HepG2 (cell line): ENCODE measurements around the gene CTF1. TPM values are rescaled to one million over a fixed set of nuclear protein-coding genes. Genes with fewer than 3 reads are reported as not detected.

Source experiments
- GATAD1 ChIP-seq: IDR thresholded peaks from 2 replicates; pipeline ENCODE4 v1.6.1; 2016; ENCODE audit warnings: missing genetic modification reagents, missing compliant biosample characterization
- GLMP ChIP-seq: sonication (generic); formaldehyde crosslinking; IDR thresholded peaks from 2 replicates; pipeline ENCODE4 v1.9.0; 2021; ENCODE audit warnings: missing genetic modification reagents, mild to moderate bottlenecking, borderline replicate concordance
- GPN1 ChIP-seq: sonication (generic); formaldehyde crosslinking; IDR thresholded peaks from 2 replicates; pipeline ENCODE4 v1.5.1; 2020; ENCODE audit warnings: missing genetic modification reagents, borderline replicate concordance
- MXI1 ChIP-seq: IDR thresholded peaks from 3 replicates; pipeline ENCODE4 v1.6.1; 2012; ENCODE audit warnings: low read depth, low read length, inconsistent platforms, borderline replicate concordance
- RBM39 ChIP-seq: fragments of 200-400 bp; formaldehyde crosslinking; IDR thresholded peaks from one replicate; pipeline ENCODE4 v1.6.1; 2018; ENCODE audit warnings: antibody characterized with exemption, mild to moderate bottlenecking, low read depth, low read length; ENCODE audit not compliant: poor library complexity, severe bottlenecking
- RFX1 ChIP-seq: fragments of 450-650 bp; IDR thresholded peaks from 2 replicates; pipeline ENCODE4 v1.6.1; 2017
- SRSF9 ChIP-seq: fragments of 200-400 bp; formaldehyde crosslinking; IDR thresholded peaks from 2 replicates; pipeline ENCODE4 v1.6.1; 2018; ENCODE audit warnings: borderline replicate concordance, mild to moderate bottlenecking, low read depth, low read length; ENCODE audit not compliant: insufficient read depth, poor library complexity, severe bottlenecking
- TEF ChIP-seq: sonication (generic); formaldehyde crosslinking; IDR thresholded peaks from 2 replicates; pipeline ENCODE4 v1.5.0; 2020; ENCODE audit warnings: missing genetic modification reagents
- U2AF1 ChIP-seq: fragments of 200-400 bp; formaldehyde crosslinking; optimal IDR thresholded peaks from 2 replicates; pipeline ENCODE3; 2017; ENCODE audit warnings: mild to moderate bottlenecking, low read depth, low read length
- XRCC5 ChIP-seq: fragments of 200-400 bp; formaldehyde crosslinking; optimal IDR thresholded peaks from 2 replicates; pipeline ENCODE3; 2017; ENCODE audit warnings: mild to moderate bottlenecking, low read length
- YY1 ChIP-seq: IDR thresholded peaks from 2 replicates; pipeline ENCODE4 v1.6.1; 2011; ENCODE audit warnings: low read length, low read depth, moderate library complexity, mild to moderate bottlenecking; ENCODE audit not compliant: insufficient read depth, insufficient replicate concordance
- ZBTB38 ChIP-seq: sonication (generic); formaldehyde crosslinking; IDR thresholded peaks from 2 replicates; pipeline ENCODE4 v1.5.1; 2020; ENCODE audit warnings: mild to moderate bottlenecking, missing genetic modification reagents
- ZNF329 ChIP-seq: sonication (generic); formaldehyde crosslinking; IDR thresholded peaks from 2 replicates; pipeline ENCODE4 v1.9.0; 2021; ENCODE audit warnings: low read depth, mild to moderate bottlenecking, missing genetic modification reagents
- ZNF510 ChIP-seq: sonication (generic); formaldehyde crosslinking; IDR thresholded peaks from 2 replicates; pipeline ENCODE4 v1.4.0; 2020; ENCODE audit warnings: low read depth, mild to moderate bottlenecking, missing genetic modification reagents
- ZNF678 ChIP-seq: sonication (generic); formaldehyde crosslinking; IDR thresholded peaks from 2 replicates; pipeline ENCODE4 v1.4.0; 2020; ENCODE audit warnings: mild to moderate bottlenecking, missing genetic modification reagents
- ZNF709 ChIP-seq: sonication (generic); formaldehyde crosslinking; IDR thresholded peaks from 2 replicates; pipeline ENCODE4 v1.5.0; 2020; ENCODE audit warnings: mild to moderate bottlenecking, missing genetic modification reagents
- ZSCAN12 ChIP-seq: sonication (generic); formaldehyde crosslinking; IDR thresholded peaks from 2 replicates; pipeline ENCODE4 v1.9.0; 2021; ENCODE audit warnings: mild to moderate bottlenecking, missing genetic modification reagents
- polyA plus RNA-seq, 8 experiments: library from polyadenylated mRNA; depleted of rRNA in 3 of 8; stranded (reverse) in 7 of 8; unstranded in 1 of 8; fragments of >200 nt; fragmentation: Illumina TruSeq in 4 of 8; extraction: Trizol in 4 of 8; gene quantifications; 2 replicates each; pipeline versions ENCODE4 v1.2.1 to v1.2.3, GENCODE V29; 2011 to 2016; ENCODE audit warnings: low read depth in 4 of 8, missing spikeins in 1 of 8, mixed read lengths in 1 of 8; ENCODE audit not compliant: insufficient read depth in 1 of 8
- total RNA-seq, 5 experiments: library from RNA; depleted of rRNA; stranded (reverse); fragments of >200 nt; fragmentation: Illumina TruSeq; extraction: Trizol; gene quantifications; 2 replicates each; pipeline ENCODE4 v1.2.3, GENCODE V29; 2016; ENCODE audit warnings: low read depth in 1 of 5

CTF1 gene
- total and polyA plus RNA-seq, 2 of the 13 experiments (the other 11 are each of a cell fraction or from before 2014, with no cell fraction given): 0.13 to 1.8 TPM

- TF ChIP-seq YY1 (peak; percentile 27), ZNF329 (CRISPR knock-in tag) (no peak), GATAD1 (CRISPR knock-in tag) (0 out of 2 replicates have a peak, but pooled peaks have one; percentile 38), RFX1 (no peak), ZBTB38 (peak; percentile 84), XRCC5 (peak; percentile 50), GPN1 (CRISPR knock-in tag) (no peak), U2AF1 (no peak), ZNF510 (CRISPR knock-in tag) (no peak), ZNF678 (CRISPR knock-in tag) (no peak), GLMP (CRISPR knock-in tag) (no peak), MXI1 (0 out of 3 replicates have a peak, but pooled peaks have one; percentile 35), SRSF9 (no peak), TEF (CRISPR knock-in tag) (no peak), ZSCAN12 (CRISPR knock-in tag) (no peak), ZNF709 (no peak), RBM39 (no peak)
Observed at GRCh38 chr16:30934827-30935557, 38.6 kb downstream of the CTF1 start (continued).
